ENCODE data around the gene SYT7. TPM values are rescaled to one million over a fixed set of nuclear protein-coding genes. Genes with fewer than 3 reads are reported as not detected.
A peak's percentile ranks its signal among the peaks of the same experiment; 100 is the strongest.
"Not testable (repeated sequence)": the region's sequence is repeated elsewhere in the genome, so short reads cannot be mapped to it uniquely, and the experiment has no call there.

The SYT7 gene
- total RNA-seq, 1 donor from 2014 or later, result 6.5 TPM

DNA sequence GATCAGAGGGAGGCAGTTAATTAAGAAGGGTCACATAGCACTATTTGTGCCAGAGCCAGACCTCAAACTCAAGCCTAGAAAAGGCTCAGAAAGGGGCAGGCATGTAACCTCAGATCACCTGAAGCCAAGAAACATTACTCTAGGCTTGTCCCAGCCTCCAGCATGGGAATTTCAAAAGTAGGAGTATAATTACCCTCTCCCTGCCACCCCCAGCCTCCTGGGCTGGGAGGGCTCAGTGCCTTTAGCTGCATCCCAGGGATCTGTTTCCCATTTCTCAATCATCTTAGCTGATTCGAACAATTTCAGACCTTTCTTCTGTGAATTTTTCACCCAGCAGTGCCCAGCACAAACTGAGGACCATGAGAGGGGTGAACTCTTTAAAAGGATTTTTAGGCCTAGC, 105.4 kb downstream of the SYT7 start:
- no peak for DNase-seq

DNA sequence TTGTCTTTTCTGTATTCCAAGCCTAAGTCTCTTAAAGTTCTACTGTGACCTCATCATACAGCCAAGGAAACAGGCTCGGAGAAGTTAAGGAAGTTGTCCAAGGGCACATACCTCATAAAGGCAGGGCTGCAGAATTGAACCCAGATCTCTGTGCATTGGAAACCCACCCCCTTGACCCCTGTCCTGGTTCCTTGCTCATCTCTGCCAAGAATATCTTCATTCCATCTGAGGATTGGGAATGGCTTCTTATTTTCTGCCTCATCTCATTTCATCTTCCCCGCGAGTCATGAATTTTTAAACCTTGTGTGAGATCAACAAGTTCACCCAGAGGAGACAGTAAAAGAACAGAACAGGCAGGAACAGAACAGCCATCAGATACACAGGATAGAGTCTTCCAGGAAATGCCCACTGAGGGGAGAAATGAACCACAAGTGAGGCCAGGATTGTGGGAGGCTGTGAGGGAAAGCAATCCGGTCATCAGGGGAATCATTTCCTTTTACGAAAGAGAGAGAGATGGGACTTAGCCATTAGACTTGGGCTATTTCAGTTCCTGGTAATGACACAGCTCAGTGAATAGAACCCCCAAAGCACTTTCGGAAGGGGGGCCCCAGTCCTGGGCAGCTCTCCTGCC, 106.7 kb downstream of the SYT7 start:
- no peak for DNase-seq

DNA sequence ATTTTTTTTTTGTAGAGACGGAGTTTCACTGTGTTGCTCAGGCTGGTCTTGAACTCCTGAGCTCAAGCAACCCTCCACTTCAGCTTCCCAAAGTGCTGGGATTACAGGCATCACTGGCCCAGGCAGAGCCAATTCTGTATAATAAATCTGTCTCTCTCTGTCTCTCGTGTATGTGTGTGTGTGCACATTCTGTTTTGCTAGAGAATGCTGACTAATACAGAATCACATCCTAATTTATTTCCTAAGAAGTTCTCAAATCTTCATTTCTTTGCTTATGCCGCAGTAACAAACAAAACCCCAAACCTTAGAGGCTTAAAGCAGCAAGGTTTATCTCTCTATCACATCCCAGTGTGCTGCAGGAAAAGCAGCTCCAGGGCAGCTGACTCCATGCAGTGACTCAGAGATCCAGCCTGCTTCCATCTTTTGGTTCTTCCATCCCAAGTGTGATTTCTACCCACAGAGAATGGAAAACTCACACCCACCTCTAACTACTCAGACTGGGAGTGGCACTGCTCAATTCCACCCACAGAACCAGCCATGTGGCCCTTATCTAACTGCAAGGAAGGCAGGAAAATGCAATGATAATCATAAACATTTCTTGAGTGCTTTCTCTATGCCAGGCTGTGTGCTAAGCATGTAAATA, 107.4 kb downstream of the SYT7 start:
- no peak for DNase-seq

DNA sequence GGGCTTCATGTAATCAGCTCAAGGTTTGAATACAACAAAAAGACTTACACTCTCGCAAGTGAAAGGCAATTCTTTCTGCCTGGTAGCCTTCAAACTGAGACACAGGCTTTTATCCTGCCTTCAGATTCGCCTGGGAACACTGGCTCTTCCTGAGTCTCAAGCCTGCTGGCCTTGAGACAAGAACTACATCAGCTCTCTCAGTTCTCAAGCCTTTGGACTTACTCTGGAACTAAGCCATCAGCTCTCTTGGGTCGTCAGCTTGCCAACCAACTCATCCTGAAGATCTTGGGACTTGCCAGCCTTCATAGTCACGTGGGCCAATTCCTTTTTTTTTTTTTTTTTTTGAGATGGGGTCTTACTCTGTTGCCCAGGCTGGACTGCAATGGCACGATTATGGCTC, 108.0 kb downstream of the SYT7 start:
- DNase-seq, result peak; percentile 57

DNA sequence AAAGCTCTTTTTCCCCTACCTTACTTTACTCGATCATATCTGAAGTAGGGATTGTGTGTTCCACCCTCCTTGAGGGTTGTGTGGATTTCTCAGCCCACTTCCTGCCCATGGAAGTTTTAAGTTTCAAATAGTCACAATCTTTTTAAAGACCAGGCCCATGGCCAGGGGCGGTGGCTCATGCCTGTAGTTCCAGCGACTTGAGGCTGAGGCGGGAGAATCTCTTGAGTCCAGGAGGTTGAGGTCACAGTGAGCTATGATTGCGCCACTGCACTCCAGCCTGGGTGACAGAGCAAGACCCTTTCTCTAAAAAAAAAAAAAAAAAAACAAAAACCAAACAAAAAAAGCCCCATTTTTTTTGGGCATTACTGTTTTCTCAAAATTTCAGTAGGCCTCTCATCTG, 108.6 kb downstream of the SYT7 start:
- DNase-seq, result peak; percentile 43

DNA sequence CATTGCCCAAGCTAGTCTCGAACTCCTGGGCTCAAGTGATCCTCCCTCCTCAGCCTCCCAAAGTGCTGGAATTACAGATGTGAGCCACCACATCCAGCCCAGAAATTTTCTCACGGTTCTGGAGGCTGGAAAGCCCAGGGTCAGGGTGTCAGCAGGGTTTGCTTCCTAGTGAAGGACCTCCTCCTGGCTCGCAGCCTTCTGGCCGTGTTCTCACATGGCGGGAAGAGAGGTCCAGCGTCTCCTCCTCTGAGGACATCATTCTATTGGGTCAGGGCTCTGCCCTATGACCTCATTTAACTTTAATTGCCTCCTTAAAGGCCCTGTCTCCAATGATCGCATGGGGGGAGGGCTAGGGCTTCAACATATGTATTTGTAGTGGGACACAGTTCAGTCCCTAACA, 112.9 kb downstream of the SYT7 start:
- no peak for DNase-seq

DNA sequence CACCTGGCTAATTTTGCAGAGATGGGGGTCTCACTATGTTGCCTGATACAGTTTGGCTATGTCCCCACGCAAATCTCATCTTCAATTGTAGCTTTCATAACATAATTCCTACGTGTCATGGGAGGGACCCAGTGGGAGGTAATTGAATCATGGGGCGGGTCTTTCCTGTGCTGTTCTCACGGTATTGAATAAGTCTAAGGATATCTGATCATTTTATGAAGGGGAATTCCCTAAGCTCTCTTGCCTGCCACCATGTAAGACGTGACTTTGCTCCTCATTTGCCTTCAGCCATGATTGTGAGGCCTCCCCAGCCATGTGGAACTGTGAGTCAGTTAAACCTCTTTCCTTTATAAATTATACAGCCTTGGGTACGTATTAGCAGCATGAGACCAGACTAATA, 113.3 kb downstream of the SYT7 start:
- not testable (repeated sequence) for DNase-seq

Small RNA genes lying within 50 kb of the gene (small RNA-seq; reads per million reads assigned to genes)
- not detected for gene MIR4488 (ENCODE audit: low replicate concordance)

Other genes with a start within 250 kb of the SYT7 start
- 326 TPM for gene DDB1, start 248.0 kb downstream of the SYT7 start, total RNA-seq
- 11.7 TPM for gene TKFC, start 247.8 kb downstream of the SYT7 start, total RNA-seq
- 14.2 TPM for gene CYB561A3, start 219.2 kb downstream of the SYT7 start, total RNA-seq
- gene TMEM138, start 218.7 kb downstream of the SYT7 start, total RNA-seq, result 8.1 TPM
- 15.7 TPM for gene TMEM216, start 188.5 kb downstream of the SYT7 start, total RNA-seq
- gene CPSF7, start 151.1 kb downstream of the SYT7 start, total RNA-seq, result 43.8 TPM
- 23.7 TPM for gene SDHAF2, start 151.0 kb downstream of the SYT7 start, total RNA-seq
- 0.51 TPM for gene LRRC10B, start 72.3 kb downstream of the SYT7 start, total RNA-seq
- gene DAGLA, start 99.3 kb upstream of the SYT7 start, total RNA-seq, result 4.1 TPM
- 1.4 TPM for gene MYRF, start 171.6 kb upstream of the SYT7 start, total RNA-seq
- 27.2 TPM for gene TMEM258, start 211.5 kb upstream of the SYT7 start, total RNA-seq
- gene FEN1, start 211.8 kb upstream of the SYT7 start, total RNA-seq, result 19.3 TPM
- gene FADS1, start 235.9 kb upstream of the SYT7 start, total RNA-seq, result 17.8 TPM
- gene FADS2, start 247.2 kb upstream of the SYT7 start, total RNA-seq, result 39.6 TPM

Data from tongue (tissue), 3 donors.